HG02938 (cell line): Measurements from ENCODE around the gene OR10A5.
A peak's percentile ranks its signal among the peaks of the same experiment; 100 is the strongest.
"Not testable (repeated sequence)": the region's sequence is repeated elsewhere in the genome, so short reads cannot be mapped to it uniquely, and the experiment has no call there.

Experiments used
- ATAC-seq: cut with Tn5 transposase; IDR thresholded peaks from one replicate; pipeline ENCODE4 v1.9.1; 2021; ENCODE audit warnings: mild to moderate bottlenecking, moderate library complexity; ENCODE audit not compliant: unreplicated experiment

Gene OR10A5

GRCh38 chr11:6871278-6871677 lies 25.8 kb downstream of the OR10A5 start:
- ATAC-seq = no peak

GRCh38 chr11:6875761-6876160 lies 30.3 kb downstream of the OR10A5 start:
- no peak for ATAC-seq

- no peak for ATAC-seq
Measured at GRCh38 chr11:6876325-6876724, 30.8 kb downstream of the OR10A5 start, which contains the start of gene OR10A4. TSS of gene OR10A4 (plus strand) at chr11:6876625. CDS start at chr11:6876648, 23 bp downstream.

- no peak for ATAC-seq
Measured at GRCh38 chr11:6876914-6877313, 31.4 kb downstream of the OR10A5 start.

GRCh38 chr11:6882751-6883150 lies 37.3 kb downstream of the OR10A5 start:
- no peak for ATAC-seq

GRCh38 chr11:6887711-6888110 lies 42.2 kb downstream of the OR10A5 start:
- not testable (repeated sequence) for ATAC-seq

GRCh38 chr11:6888830-6889229 lies 43.3 kb downstream of the OR10A5 start:
- ATAC-seq = no peak

GRCh38 chr11:6889835-6890234 lies 44.4 kb downstream of the OR10A5 start:
- no peak for ATAC-seq

GRCh38 chr11:6892400-6892799 lies 46.9 kb downstream of the OR10A5 start, which contains the start of gene OR2D2:
TSS of gene OR2D2 (minus strand) at chr11:6892500. CDS start at chr11:6892500, 0 bp downstream.
- ATAC-seq = no peak

- ATAC-seq = no peak
Measured at GRCh38 chr11:6894097-6894496, 48.6 kb downstream of the OR10A5 start.

- peak; percentile 91 for ATAC-seq
Measured at GRCh38 chr11:6895010-6895409, 49.5 kb downstream of the OR10A5 start.
